Activated CD8-positive, alpha-beta memory T cell treated with anti-CD3 and anti-CD28 coated beads for 36 hours (primary cell): ENCODE results near the gene UMAD1. TPM values are rescaled to one million over a fixed set of nuclear protein-coding genes. Genes with fewer than 3 reads are reported as not detected.
"Not testable (repeated sequence)": the region's sequence is repeated elsewhere in the genome, so short reads cannot be mapped to it uniquely, and the experiment has no call there.

ENCODE experiments used
- CTCF ChIA-PET: fragments of 350-600 bp; sonication (Branson Sonifier 250); formaldehyde crosslinking; loops from one replicate; lab custom pipeline; 2021; ENCODE audit warnings: antibody characterized with exemption; lab: Charles Lee
- POLR2A ChIA-PET: fragments of 350-600 bp; sonication (Branson Sonifier 250); formaldehyde crosslinking; loops from one replicate; lab custom pipeline; 2021; ENCODE audit warnings: antibody characterized with exemption; lab: Charles Lee
- total RNA-seq, 2 experiments: library from RNA; stranded (reverse); gene quantifications; one replicate each; pipeline ENCODE4 v1.2.3, GENCODE V29; 2021

Gene UMAD1
- total RNA-seq, 2 experiments from 2014 or later: 12.8 to 14.2 TPM

DNA sequence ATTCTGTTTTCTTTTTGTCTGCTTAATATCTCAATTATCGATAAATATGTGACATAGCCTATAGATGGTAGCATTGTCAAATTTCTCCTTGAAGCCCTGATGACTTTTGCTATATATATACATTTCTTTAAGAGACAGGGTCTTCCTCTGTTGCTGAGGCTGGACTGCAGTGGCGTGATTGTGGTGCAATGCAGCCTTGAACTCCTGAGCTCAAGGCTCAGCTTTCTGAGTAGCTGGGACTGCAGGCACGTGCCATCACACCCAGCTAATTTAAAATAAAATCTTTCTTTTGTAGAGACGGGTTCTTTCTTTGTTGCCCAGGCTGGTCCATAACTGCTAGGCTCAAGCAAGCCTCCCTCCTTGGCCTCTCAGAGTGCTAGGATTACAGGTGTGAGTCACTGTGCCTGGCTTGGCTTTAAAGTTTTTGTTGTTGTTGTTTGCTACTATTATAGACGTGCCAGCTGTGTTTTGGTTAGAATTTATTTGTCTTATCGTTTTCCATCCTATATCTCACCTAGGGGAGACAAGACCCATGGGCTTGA, 7.0 kb downstream of the UMAD1 start:
- ChIA-PET POLR2A (no interaction called here), CTCF (interaction anchor here (0.5 kb wide), 1 partner anchor 14 kb away, joined by 3 read pairs; no protein-coding TSS in a partner anchor)

DNA sequence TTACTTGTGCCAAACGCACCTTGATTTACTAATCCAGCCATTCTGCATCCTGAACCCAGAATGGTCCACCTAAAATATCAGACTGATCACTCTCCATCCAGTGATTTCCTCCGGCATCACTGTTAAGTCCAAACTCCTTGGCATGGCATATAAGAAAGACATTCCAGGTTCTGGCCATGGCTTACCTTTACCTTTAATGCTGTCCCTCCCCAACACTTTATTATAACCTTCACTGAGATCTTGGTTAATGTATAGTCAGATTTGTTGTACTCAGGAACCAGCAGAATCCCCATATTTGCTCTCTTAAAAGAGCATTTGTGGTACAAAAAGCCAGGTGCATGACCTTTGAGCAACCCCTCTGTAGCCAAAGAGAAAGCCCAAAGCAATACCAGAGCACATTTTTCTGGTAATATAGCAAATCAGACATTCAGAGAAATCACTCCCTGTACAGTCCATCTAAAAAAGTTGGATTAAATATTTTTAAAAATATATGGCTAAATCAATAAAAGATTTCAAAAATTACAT, 10.2 kb downstream of the UMAD1 start:
- CTCF ChIA-PET: interaction anchor here (1.4 kb wide), 1 partner anchor 10 kb away, joined by 8 read pairs; the partner anchor contains the start of gene UMAD1
- POLR2A ChIA-PET: no interaction called here

DNA sequence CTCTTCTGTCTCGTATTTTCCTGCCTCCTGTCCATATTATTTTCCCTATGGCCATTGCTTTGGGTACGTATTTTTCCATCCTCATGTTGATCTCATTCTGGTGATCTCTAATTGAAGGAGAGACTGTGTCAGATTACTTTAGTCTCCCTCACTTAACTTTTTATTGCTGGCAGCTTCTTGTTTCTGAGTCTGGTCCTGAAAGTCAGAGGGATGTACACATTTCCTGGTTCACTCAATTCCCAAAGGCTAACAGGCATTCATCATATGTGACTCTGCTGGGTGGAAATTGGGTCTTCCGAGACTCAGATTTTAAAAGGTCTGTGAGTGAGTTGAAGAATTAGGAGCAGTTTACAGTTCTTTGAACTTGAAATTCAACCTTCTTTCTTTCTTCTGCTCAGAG, 10.9 kb downstream of the UMAD1 start:
- POLR2A ChIA-PET: no interaction called here
- CTCF ChIA-PET: interaction anchor here (1.4 kb wide), 1 partner anchor 11 kb away, joined by 8 read pairs; the partner anchor contains the start of gene UMAD1

DNA sequence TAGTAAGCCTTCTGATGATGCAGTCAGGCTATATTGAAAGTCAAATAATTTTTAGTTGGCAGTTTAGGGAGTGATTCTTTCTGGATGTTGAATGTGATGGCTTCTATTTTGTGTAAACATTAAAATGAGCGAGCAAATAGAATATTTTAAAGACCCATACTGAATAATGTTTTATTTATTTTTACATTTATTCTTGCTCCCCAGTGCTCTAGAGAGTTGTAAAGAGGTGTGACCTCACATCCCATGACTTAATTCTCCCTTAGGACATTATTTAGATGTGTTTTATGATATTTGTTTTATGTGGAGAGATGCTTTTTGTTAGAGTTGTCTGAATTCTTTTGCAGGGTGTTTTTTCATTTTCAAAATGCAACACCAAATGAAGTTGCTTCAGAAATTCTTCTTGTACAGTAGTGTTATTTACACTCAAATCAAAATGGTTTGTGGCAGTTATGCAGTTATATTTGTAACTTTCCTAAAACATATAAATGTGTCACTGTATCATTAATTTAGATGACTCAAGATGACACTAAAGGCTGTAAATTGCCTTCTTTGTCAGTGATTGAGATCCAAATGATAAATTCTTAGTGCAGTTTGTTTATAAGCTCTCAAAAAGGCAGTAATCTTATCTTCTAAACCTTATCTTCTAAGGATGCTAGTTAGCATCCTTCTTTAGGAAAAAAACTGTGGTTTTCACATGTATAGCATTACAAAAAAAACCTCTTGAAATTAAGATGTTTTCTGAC, 12.4 kb downstream of the UMAD1 start:
- CTCF ChIA-PET: no interaction called here

DNA sequence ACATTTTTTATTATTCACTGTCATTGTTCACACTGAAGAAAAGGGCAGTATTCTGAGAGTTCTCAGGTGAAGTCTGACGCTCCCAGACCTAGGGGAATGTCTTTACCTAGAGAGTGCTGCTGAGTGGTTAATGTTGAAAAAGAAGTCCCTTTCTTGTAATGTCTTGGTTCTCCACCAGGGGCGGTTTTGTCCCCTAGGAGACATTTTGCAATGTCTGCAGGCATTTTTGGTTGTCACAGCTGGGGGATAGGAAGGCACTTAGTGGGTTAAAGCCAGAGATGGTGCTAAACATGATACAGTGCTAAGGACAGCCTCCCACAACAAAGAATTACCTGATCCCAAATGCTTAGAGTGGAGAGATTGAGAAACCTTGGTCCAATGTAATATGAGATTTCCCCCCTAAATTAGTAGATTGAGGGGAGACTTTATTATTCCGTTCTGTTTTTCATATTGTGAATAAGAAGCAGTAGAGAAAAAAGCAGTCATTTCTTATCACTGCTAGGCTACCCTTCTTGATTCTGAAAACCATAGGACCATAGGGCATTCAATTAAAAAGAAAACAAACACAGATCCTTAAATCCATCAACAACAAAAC, 13.1 kb downstream of the UMAD1 start:
- CTCF ChIA-PET: interaction anchor here (0.6 kb wide), 1 partner anchor 410 kb away, joined by 3 read pairs; no protein-coding TSS in a partner anchor
- POLR2A ChIA-PET: no interaction called here

More for the DNA sequence above, 12.4 kb downstream of the UMAD1 start:
- POLR2A ChIA-PET: no interaction called here

DNA sequence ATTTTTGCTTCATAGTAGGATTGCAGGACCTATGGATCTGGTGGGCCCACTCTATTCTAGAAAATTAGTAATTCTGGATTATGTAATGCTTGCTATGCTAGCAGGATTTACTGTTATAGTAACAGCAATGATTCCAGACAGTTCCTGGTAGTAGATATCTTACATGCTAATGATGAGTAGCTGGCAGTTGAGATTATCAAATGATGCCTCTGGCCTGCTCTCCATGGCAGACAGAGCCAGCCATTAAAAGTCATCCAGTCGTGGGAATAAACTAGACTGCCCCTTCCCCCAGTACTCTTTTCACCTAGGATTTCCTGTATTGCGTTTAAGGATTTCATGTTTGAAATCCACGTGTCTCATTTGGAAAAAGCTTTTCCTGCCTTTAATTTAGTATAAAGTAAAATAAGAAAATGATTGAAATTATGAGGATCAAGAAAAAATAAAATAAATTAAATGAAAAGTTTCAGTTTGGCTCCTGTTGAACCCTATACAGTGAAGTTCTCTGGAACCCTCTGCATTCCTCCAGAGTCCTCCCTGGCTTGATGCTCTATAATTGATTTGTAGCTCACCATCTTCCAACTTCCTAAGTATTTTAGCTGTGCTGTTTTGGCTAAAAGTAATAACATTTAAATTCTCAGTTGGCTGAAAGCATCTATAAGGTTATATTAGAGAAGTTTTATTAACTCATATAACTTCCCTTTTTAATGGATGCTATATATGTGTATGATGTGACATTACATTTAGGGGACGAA, 14.6 kb downstream of the UMAD1 start:
- POLR2A ChIA-PET: no interaction called here
- CTCF ChIA-PET: no interaction called here

DNA sequence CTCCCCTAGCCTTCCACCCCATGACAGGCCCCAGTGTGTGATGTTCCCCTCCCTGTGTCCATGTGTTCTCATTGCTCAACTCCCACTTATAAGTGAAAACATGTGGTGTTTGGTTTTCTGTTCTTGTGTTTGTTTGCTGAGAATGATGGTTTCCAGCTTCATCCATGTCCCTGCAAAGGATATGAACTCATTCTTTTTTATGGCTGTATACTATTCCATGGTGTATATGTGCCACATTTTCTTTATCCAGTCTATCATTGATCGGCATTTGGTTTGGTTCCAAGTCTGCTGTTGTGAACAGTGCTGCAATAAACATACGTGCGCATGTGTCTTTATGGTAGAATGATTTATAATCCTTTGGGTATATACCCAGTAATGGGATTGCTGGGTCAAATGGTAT, 15.9 kb downstream of the UMAD1 start:
- CTCF ChIA-PET, POLR2A ChIA-PET: not testable (repeated sequence)

DNA sequence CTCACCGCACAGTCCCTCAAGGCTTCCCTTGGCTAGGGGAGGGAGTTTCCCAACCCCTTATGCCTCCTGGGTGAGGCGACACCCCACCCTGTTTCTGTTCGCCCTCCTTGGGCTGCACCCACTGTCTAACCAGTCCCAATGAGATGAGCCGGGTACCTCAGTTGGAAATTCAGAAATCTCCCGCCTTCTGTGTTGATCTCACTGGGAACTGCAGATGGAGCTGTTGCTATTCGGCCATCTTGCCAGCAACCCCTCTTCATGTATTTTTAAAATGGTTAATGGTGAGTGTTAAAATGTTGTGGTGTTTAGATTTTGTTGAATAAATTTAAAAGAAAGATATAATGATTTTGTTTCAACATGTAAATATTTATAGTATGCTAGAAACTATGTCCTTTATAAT, 22.0 kb downstream of the UMAD1 start:
- ChIA-PET POLR2A (no interaction called here), CTCF (no interaction called here)

DNA sequence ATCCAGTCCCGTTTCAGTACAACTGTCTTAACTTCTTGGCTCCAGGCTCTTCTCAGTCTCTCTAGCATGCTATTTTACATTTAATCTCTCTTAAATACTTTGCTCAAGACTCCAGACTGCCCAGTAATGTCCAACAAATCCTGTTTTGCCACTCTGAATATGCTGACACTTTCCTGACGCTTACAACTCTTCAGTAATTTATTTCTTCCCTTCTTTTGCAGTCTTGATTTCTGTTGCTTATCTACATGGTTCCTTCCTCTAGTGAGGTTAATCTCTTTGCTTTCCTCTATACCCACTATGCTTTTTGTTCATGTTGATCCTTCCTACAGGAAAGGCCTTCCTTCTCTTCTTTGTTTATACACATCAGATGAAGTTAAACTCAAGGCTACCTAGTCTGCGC, 23.7 kb downstream of the UMAD1 start:
- CTCF ChIA-PET: interaction anchor here (0.6 to 0.7 kb wide), 2 partner anchors 34 to 280 kb away, joined by 3 read pairs; no protein-coding TSS in a partner anchor
- POLR2A ChIA-PET: no interaction called here

DNA sequence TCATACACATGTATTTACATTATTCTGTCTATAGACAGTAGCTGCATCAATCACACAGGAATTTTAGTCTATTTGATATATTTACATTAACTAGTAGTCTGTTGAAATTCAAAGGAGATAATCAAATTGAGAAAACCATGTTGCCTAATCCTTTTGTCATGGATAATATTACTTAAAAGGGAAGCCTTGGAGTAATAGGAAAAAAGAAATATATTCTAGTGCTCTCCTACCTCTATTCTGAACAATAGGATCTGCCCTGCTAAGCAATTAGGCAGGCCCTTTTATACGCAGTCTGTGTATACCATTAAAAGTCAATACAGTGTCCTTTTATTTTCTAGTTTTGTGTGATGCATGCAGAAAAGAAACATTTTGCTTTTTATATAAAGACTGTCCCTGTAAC, 24.5 kb downstream of the UMAD1 start:
- CTCF ChIA-PET: no interaction called here
- POLR2A ChIA-PET: no interaction called here

DNA sequence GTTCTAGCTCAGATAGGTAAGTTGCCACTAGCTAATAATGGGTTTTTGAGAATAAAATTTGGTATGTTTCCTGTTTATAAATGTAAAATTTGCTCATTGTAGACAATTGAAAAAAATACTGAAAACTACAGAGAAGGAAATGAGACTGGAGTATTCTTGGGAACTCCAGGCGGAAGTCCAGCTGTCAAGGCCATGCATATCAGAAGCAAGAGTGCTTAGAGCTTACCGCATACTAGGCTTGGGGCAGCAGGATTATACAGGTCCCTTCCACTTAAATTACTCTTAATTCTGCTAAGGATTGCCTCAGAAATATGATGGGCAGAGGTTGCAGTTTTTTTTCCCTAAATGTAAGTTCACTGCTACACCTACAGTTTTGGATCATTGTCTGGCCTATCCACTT, 26.6 kb downstream of the UMAD1 start:
- ChIA-PET CTCF (no interaction called here), POLR2A (no interaction called here)

DNA sequence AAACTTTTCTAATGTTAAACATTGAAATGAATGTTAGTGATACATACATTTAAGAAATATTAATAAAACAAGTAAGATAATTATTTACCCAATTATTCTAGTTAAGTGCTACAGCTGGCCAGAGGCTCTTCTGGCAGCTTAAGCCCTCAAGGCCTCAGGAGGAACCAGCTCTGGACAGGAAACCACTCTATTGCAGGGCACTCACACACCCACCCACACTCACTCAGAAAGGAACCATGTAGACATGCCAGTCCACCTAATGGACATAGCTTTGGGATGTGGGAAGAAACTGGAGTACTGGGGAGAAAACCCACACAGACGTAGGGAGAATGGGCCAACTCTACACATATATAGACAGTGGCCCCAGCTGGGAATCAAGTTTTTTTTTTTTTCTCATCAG, 28.2 kb downstream of the UMAD1 start:
- ChIA-PET POLR2A (no interaction called here), CTCF (no interaction called here)

DNA sequence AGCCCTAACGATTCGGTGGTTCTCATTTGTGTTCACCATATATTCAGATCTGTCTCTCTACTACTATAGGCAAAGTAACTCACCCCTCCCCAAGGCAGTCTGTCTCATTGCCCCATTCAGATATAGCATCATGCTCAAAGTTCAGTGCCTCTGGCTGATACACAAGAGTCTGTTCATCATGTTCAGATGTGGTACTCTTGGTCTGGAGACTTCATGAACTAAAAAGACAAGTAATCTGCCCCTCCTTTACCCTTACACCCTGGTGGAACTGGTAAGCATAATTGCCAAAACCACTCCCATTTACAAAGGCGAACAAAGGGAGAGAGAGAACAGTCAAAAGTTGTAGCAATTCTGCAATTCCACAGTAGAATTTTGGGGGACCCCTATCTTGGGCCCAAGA, 29.9 kb downstream of the UMAD1 start:
- ChIA-PET CTCF (no interaction called here), POLR2A (no interaction called here)

DNA sequence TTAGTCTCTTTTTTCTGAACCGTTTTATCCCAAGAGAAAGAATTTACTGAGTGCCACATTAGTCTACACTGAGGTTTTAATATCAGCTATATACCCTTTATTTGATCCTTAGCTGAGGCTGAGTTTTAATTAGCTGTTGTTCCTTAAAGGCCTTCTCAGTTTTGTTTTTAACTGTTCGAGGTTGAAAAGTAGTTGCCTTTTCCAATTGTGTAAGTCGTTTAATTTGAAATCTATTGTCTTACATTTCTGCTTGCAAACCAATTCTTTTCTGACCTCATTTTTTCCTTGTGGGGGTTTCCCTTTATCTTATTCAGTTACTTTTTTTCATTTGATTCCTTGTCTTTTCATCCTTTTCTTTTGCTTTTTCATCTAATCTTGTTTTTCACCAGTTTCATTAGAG, 30.8 kb downstream of the UMAD1 start:
- ChIA-PET POLR2A (interaction anchor here (1.4 kb wide), 1 partner anchor 31 kb away, joined by 7 read pairs; the partner anchor contains the start of gene UMAD1), CTCF (no interaction called here)

DNA sequence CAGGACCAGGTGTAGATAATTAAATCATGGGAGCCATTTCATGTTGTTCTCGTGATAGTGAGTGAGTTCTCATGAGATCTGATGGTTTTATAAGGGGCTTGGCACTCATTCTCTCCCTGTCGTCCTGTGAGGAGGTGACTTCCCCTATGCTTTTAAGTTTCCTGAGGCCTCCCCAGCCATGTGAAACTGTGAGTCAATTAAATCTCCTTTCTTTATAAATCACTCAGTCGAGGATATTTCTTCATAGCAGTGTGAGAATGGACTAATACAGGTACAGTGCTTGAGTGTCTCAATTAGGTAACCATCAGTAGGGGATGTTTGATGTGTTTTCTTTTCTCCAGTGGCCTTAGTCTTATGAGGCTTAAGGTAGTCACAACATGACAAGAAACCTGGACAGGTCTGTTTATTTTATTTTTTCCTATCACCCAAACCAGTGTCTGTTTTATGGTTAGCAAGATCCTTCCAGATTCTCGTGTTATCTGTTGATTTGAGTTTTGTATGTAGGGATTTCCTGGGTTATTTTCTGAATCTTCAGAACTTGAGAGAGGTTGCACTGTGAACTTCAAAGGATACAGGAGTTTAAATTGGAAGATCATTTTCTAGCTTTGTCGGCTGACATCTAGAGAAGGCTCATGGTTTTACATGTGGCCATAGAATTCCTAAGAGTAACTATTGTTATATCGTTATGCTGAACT, 32.1 kb downstream of the UMAD1 start:
- ChIA-PET POLR2A (no interaction called here), CTCF (no interaction called here)

DNA sequence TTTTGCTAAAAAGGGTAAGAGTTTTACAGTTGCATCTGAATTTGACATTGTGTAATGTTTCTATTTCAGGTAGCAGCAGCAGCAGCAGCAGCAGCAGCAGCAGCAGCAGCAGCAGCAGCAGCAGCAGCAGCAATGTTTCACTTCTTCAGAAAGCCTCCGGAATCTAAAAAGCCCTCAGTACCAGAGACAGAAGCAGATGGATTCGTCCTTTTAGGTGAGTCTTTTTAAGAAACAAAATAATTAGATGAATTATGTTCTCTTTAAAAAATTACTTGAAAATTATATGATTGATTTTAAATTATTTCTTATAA, 32.6 kb downstream of the UMAD1 start:
- CTCF ChIA-PET: no interaction called here
- POLR2A ChIA-PET: no interaction called here

DNA sequence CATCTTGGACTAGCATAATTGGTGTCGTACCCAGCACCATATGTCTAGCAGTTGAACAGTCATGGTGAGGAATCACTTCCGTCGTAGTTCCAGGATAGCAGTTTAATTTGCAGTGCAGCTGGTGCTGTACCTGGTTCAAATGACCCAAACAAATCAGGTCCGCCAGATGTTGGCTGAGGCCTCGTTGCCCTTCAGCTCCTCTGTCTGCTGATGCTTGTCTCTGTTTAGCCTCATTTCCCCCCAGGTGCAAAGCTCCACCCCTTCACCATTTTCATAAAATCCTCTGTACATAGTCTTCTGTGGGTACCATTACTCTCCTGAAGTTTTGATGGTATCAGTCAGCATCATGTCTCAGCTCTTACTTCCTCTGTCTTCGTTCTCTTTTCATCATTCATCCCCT, 35.1 kb downstream of the UMAD1 start:
- POLR2A ChIA-PET: no interaction called here
- CTCF ChIA-PET: no interaction called here

DNA sequence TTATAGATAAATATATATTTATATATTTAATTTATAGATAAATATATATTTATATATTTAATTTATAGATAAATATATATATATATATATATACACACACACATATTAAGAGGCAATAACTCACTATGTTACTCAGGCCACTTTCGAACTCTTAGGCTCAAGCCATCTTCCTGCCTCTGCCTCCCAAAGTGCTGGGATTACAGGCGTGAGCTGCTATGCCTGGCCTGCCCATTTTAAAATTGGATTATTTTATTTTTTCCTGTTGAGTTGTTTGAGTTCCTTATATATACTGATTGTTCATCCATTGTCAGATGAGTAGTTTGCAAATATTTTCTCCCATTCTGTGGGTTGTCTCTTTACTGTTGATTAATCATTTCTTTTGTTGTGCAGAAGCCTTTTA, 39.1 kb downstream of the UMAD1 start:
- CTCF ChIA-PET: interaction anchor here (1.9 kb wide), 1 partner anchor 38 kb away, joined by 7 read pairs; the partner anchor contains the start of gene UMAD1
- POLR2A ChIA-PET: not testable (repeated sequence)
